ENCODE data around the gene DEPDC1. TPM values are rescaled to one million over a fixed set of nuclear protein-coding genes. Genes with fewer than 3 reads are reported as not detected.

DEPDC1 gene
- total RNA-seq, 1 experiment from 2014 or later, result 79.2 TPM

Other genes starting within 250 kb of the DEPDC1 start
- gene RPE65, start 47.1 kb downstream of the DEPDC1 start, total RNA-seq (2014; rRNA removed; shearing (Covaris generic)), result not detected in 2 replicates

Measured in A172 (cell line).